Measurements from ENCODE around the gene NWD2.
"Not testable (repeated sequence)": the region's sequence is repeated elsewhere in the genome, so short reads cannot be mapped to it uniquely, and the experiment has no call there.

The NWD2 gene

GRCh38 chr4:37244583-37245390 lies at the start of gene NWD2:
Gene NWD2 (plus strand): TSS chr4:37244743. CDS start chr4:37245068, 325 bp downstream.
- DNase-seq, result no peak

DNA sequence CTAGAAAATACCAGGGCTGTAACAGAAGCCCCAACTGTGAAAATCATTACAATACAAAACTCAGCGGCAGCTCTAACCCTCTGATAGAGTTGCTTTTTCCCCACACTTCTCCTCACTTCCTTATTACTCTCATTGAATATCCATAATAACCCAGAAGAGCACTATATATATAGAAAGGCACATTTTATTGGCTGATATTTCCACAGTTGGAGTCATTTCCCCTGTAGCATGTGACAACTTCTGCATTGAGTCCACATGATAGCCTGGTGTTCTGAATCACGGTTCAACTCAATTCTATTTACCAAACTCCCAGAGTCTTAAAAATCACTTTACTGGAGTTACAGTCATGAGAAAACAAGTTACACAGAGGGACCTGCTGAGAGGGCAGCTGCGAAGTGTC lies 46.6 kb upstream of the NWD2 start:
- DNase-seq, result no peak

GRCh38 chr4:37204740-37205139 lies 39.8 kb upstream of the NWD2 start:
- not testable (repeated sequence) for DNase-seq

DNA sequence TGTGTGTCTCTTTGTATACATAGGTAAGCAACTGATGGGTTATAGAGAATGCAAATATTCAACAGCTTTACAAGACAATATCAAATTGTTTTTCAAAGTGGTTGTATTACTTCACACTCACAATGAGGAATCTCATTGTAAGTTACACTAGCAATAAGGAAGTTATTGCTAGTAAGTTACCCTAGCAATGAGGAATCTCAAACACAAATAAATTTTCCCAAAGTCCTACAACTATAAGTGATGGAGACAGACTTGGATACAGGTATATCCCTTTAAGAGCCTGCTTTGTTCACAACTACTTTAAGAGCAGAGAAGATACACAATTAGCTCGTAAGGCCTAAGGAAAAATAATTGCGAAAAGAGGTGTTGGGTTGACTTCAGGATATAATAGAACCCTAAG lies 28.3 kb upstream of the NWD2 start:
- no peak for DNase-seq

- DNase-seq, result no peak
These were observed 25.3 kb upstream of the NWD2 start for GRCh38 chr4:37219242-37219641.

DNA sequence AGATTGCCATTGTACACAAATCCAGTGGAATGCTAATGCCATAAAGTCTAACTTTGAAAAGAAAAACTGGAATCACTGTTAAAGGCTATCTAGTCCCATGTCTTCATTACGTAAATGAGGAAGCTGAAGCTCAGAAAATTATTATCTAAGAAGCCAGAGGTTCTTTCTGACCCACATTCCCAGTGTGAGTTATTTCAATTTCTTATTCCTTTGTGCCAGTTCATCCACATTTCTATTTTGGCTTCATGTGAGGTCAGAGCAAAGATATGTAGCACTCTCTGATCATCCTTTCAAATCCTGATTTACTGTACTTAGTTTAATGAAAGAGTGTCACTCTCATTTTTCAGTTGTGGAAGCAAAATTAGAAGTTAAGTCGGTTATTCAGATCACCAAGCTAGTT lies 24.6 kb upstream of the NWD2 start:
- DNase-seq, result no peak

GRCh38 chr4:37220685-37221084 lies 23.9 kb upstream of the NWD2 start:
- DNase-seq, result no peak

GRCh38 chr4:37223732-37224131 lies 20.8 kb upstream of the NWD2 start:
- no peak for DNase-seq

- no peak for DNase-seq
These were observed 19.7 kb upstream of the NWD2 start for GRCh38 chr4:37224854-37225253.

- no peak for DNase-seq
These were observed 18.8 kb upstream of the NWD2 start for GRCh38 chr4:37225778-37226177.

- no peak for DNase-seq
These were observed 12.2 kb upstream of the NWD2 start for GRCh38 chr4:37232315-37232714.

DNA sequence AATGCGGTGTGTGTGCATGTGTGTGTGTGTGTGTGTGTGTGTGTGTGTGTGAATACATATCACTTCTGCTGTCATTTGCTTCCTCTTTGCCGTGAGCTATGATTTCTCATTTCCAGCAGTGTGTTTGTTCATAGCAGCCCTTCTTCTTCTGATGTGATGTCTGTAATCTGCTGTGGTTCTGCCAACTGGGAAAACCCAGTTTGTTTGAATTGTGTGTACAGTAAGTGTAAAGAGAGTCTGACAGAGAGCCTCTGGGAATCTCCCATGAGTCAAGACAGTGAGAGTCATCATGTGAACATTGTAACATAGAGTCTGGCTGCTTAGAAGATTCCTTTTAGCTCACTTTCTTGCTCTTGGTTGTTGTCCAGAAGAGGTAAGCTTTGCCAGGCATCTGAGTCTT lies 8.4 kb upstream of the NWD2 start:
- DNase-seq, result no peak

- DNase-seq, result no peak
These were observed 2.9 kb upstream of the NWD2 start for GRCh38 chr4:37241647-37242046.

DNA sequence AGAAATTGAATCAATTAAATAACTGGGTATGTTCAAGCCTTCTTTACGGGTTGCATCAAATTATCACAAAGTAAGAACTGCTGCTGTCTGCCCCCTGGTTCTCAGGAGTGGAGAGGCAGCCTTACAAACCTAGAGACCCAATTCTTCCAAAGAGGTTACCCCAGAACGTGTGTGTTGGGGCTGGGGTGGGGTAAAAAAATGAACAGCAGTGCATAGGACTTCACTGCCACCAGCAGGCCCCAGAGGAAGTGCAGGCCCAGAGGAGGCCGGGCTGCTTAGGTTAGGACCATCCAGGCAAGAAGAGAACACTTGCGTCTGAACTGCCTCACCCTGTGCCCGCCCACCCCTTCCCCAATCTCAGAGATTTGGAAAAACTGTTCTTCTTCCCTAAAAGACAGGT lies 1.5 kb upstream of the NWD2 start:
- no peak for DNase-seq

- no peak for DNase-seq
These were observed 591 bp upstream of the NWD2 start for GRCh38 chr4:37243722-37244582.

GRCh38 chr4:37245391-37245954 lies 930 bp downstream of the NWD2 start:
- no peak for DNase-seq

- no peak for DNase-seq
These were observed 2.3 kb downstream of the NWD2 start for GRCh38 chr4:37246891-37247290.

GRCh38 chr4:37258221-37258620 lies 13.7 kb downstream of the NWD2 start:
- no peak for DNase-seq

DNA sequence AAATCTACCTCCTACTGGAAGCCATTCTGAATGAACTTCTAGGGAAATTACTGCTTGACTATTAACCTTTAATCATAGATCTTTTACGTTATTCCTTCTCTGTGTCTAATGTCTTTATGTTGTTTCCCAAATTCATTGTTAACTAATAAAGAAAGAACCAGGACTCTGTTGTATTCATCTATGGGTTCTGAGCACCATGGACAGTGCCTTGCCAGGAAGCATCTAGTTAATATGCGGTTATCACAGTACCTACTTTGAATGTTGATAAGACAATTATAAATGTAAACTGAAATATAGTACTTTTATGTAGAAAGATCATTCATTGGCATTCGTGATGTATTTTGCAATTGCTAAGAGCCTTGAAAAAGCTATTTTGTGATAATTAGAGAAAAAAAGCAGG lies 23.8 kb downstream of the NWD2 start:
- DNase-seq, result no peak

DNA sequence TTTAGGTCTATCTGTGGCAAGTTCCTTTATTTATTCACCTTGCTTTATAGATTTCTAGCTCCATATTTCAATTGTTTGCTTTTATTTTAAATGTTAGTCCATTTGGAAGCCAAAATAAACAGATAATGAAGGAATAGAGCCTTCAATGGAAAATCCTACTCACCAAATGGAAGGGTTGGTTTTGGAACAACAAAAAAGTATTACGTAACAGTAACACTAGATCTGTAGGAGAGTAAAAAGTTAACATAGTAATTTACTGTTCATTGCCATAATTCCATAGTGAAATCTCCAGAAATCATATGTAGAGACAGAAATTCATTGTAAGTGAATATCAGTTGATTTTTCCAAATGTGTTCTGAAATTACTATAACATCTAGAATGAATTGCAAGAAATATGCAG lies 34.6 kb downstream of the NWD2 start:
- no peak for DNase-seq

- no peak for DNase-seq
These were observed 35.5 kb downstream of the NWD2 start for GRCh38 chr4:37279894-37280592.

GRCh38 chr4:37299468-37299867 lies 54.9 kb downstream of the NWD2 start:
- no peak for DNase-seq

- DNase-seq, result no peak
These were observed 60.1 kb downstream of the NWD2 start for GRCh38 chr4:37304612-37305011.

Measured in stimulated activated CD4-positive, alpha-beta T cell treated with anti-CD3 and anti-CD28 coated beads, Interleukin-4, amount 100 ng/mL, for 1 hour (primary cell).